Measurements from ENCODE around the gene TRIO.
"Not testable (repeated sequence)": the region's sequence is repeated elsewhere in the genome, so short reads cannot be mapped to it uniquely, and the experiment has no call there.

TRIO gene

GRCh38 chr5:14186059-14186830 is 43.1 kb downstream of the TRIO start:
- DNase-seq (ENCODE audit: low read depth): peak; percentile 83

DNA sequence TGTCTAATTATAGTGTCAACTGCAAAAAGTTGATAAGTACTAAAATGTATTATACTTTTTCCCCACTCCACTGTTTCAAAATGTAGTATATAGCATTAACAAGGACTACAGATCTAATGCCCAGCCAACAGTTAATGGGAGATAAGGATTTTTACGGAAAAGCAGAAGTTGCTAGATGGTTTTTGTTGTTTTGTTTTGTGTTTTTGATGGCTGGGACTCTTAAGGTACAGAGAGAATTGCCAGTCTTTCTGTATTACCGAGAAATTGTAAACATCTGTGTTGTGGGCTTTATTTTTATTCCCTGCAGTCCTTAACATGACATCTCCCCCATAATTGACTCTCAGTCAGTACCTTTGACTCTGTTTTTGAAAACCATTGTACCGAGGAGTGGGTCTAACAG is 44.0 kb downstream of the TRIO start:
- no peak for DNase-seq (ENCODE audit: low read depth)

- DNase-seq (ENCODE audit: low read depth): peak; percentile 45
These were observed 44.5 kb downstream of the TRIO start for GRCh38 chr5:14187660-14188059.

GRCh38 chr5:14188778-14189177 is 45.6 kb downstream of the TRIO start:
- DNase-seq (ENCODE audit: low read depth): no peak

DNA sequence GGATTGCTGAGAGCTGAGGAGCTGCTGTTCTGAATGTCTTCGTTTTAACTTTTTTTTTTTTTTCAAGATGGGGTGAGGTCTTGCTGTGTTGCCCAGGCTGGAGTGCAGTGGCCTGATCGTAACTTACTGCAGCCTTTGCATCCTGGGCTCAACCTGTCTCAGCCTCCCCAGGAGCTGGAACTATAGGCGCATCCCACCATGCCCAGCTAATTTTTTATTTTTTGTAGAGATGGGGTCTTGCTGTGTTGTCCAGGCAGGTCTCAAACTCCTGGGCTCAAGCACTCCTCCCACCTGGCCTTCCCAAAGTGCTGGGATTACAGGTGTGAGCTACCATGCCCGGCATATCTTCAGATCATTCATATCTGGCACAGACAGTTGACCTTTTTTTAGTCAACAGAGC is 46.5 kb downstream of the TRIO start:
- DNase-seq (ENCODE audit: low read depth): no peak

- DNase-seq (ENCODE audit: low read depth): peak; percentile 100
These were observed 47.3 kb downstream of the TRIO start for GRCh38 chr5:14190194-14191164.

- peak; percentile 55 for DNase-seq (ENCODE audit: low read depth)
These were observed 48.2 kb downstream of the TRIO start for GRCh38 chr5:14191325-14191724.

DNA sequence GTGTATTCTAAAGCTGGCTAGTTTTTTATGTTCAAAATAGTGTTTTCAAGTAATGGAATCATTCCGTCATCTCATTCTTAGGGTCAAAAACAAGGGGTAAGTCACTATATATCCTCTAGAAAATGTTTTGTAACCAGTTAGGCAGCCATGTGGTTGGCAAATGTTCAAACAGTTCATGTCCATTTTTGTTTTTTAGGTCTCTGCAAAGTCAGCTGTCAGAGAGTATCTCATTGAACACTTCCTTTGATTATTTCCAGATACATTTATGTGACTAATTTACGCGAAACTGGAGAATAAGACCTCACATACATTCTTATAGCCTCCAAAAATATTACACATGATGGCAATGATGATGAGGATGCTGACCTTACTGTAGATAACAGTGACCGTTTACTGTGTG is 50.4 kb downstream of the TRIO start:
- DNase-seq (ENCODE audit: low read depth): peak; percentile 38

- no peak for DNase-seq (ENCODE audit: low read depth)
These were observed 52.4 kb downstream of the TRIO start for GRCh38 chr5:14195588-14195987.

DNA sequence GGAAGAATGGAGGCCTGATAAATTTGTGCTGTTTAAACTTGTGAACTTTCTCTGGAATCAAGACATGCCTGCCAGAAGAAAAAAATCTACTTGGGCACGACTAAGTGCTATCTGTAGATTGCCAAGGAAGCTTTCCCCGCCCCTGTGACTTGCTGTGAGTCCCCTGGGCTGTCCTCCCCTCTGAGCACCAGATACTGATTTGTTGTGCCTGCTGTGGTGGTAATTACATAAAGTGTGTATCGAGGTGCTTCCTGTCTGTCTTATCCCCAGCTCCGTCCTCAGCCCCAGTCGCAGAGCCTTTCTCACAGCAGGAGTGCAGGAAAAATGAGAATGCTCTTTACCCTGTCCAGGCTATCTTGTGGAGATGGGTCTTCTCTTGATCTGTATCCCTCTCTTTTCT is 53.9 kb downstream of the TRIO start:
- no peak for DNase-seq (ENCODE audit: low read depth)

DNA sequence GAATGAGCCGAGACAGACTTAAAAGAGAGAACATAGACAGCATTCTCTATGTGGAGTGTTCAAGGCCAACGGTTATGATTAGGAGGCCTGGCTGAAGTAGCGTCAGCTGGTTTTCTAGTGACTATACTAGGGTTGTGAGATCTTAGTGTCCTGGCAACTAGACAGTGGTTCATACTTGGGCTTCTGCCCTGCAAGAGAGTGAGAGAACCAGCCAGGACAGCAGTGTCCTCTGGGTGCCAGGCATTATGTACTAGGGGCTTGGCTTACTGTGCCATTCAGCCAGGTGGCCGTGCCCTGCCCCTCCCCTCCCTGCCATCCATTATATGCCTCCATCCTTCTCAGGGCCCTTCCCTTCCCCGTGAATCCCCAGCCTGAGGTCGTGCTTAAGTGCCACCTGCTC is 56.8 kb downstream of the TRIO start:
- no peak for DNase-seq (ENCODE audit: low read depth)

DNA sequence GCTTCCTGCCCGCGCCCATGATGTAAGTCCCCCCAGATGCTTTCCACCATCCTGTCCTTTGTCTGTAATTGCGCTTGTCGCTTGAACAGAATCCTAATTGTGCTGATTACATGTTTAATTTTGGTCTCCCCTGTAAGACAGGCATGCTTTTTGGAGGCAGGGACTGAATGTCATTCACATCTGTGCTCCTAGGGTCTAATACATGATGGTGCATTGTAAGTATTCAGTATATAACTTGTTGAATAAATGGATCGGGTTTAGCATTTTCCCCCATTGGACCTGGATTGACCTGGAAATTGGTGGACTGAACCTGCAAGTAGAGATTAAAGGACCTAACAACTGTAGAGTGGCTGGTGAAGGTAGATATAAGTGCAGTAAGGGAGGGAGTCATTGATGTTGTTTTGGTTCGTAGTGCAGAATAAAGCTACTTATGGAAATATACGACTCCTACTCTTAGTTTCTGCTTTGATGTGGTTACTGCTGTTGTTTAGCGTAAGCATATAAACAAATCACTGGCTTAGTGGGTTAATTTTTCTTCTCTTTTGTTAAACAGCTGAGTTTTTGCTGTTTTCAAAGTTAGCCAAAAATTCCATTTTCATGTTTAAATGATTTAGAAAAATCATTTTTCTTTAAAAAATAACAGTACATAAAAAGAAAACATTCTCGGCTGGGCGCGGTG is 57.3 kb downstream of the TRIO start:
- DNase-seq (ENCODE audit: low read depth): no peak

GRCh38 chr5:14201325-14202045 is 58.3 kb downstream of the TRIO start:
- DNase-seq (ENCODE audit: low read depth): peak; percentile 62

DNA sequence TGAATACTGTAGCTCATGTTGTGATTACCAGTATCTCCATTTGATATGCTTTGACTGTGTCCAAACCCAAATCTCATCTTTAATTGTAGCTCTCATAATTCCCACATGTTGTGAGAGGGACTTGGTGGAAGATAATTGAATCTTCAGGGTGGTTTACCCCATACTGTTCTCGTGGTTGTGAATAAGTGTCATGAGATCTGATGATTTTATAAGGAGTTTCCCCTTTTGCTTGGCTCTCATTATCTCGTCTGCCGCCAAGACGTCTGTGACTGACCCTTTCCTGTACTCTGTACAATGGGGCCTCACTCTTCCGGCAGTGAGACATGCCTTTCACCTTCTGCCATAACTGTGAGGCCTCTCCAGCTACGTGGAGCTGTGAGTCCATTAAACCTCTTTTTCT is 59.3 kb downstream of the TRIO start:
- peak; percentile 66 for DNase-seq (ENCODE audit: low read depth)

- no peak for DNase-seq (ENCODE audit: low read depth)
These were observed 61.0 kb downstream of the TRIO start for GRCh38 chr5:14204011-14204670.

DNA sequence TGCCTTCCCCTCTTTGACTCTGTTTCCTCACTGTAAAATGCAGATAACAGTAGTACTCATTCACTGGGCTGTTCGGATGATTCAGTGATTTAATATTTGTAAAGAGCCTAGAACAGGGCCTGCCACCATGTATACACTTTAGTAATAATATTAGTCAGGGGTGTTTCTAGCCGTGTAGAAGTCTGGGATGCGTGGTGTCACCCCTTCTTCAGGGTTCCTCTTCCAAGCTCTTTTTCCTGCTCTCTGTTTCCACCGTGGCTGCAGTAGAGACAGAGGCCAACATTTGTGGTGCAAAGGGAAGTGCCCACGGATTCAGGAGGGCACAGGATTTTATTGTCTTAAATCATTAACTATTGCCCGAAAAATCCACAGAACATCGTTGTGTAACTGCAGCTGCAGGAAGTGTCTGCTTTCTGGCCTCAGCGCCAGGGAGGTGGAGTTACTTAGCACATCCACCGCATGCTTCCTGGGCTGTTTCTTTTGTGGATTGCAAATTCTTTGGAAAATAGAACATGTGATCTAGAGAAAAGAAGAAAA is 61.7 kb downstream of the TRIO start:
- peak; percentile 84 for DNase-seq (ENCODE audit: low read depth)

- peak; percentile 63 for DNase-seq (ENCODE audit: low read depth)
These were observed 63.0 kb downstream of the TRIO start for GRCh38 chr5:14206028-14206725.

DNA sequence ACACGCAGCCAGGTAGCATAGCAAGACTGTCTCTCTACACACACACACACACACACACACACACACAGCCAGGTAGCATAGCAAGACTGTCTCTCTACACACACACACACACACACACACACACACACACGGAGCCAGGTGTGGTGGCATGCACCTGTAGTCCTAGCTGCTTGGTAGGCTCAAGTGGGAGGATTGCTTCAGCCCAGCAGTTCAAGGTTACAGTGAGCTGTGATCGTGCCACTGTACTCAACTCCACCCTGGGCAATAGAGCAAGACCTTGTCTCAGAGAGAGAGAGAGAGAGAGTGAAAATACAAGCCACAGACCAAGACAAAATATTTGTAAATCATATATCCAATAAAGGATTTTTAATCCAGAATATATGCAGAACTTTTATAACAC is 64.3 kb downstream of the TRIO start:
- not testable (repeated sequence) for DNase-seq (ENCODE audit: low read depth)

- DNase-seq (ENCODE audit: low read depth): peak; percentile 89
These were observed 65.2 kb downstream of the TRIO start for GRCh38 chr5:14208071-14209021.

Data from EH (cell line).